ENCODE measurements around the gene NOM1.

NOM1 gene

GRCh38 chr7:157016352-157017041 lies 67.0 kb downstream of the NOM1 start:
- no peak for DNase-seq (ENCODE audit: low read depth)

GRCh38 chr7:157017149-157017548 lies 67.6 kb downstream of the NOM1 start:
- DNase-seq (ENCODE audit: low read depth), result no peak

- no peak for DNase-seq (ENCODE audit: low read depth)
These were observed 68.3 kb downstream of the NOM1 start for GRCh38 chr7:157017603-157018327.

- DNase-seq (ENCODE audit: low read depth), result no peak
These were observed 69.0 kb downstream of the NOM1 start for GRCh38 chr7:157018328-157018996.

GRCh38 chr7:157018997-157019608 lies 69.6 kb downstream of the NOM1 start:
- DNase-seq (ENCODE audit: low read depth), result no peak

GRCh38 chr7:157019718-157020451 lies 70.4 kb downstream of the NOM1 start:
- DNase-seq (ENCODE audit: low read depth), result no peak

- no peak for DNase-seq (ENCODE audit: low read depth)
These were observed 71.1 kb downstream of the NOM1 start for GRCh38 chr7:157020514-157021070.

GRCh38 chr7:157021071-157021870 lies 71.8 kb downstream of the NOM1 start:
- DNase-seq (ENCODE audit: low read depth), result no peak

GRCh38 chr7:157021871-157022680 lies 72.6 kb downstream of the NOM1 start:
- DNase-seq (ENCODE audit: low read depth), result no peak
